Activated CD8-positive, alpha-beta memory T cell treated with anti-CD3 and anti-CD28 coated beads for 4 hours (primary cell): Measurements from ENCODE around the gene NINJ2.

Experiments used
- DNase-seq, 2 donors: peaks; one replicate each; pipeline ENCODE4 v3.0.0-alpha.2; 2020; ENCODE audit warnings: low read depth in 2 of 2

The NINJ2 gene

GRCh38 chr12:549476-550082, 113.7 kb downstream of the NINJ2 start:
- DNase-seq, result no peak

- DNase-seq, result no peak
These were observed 115.3 kb downstream of the NINJ2 start for GRCh38 chr12:547883-548470.

GRCh38 chr12:546920-547845, 116.1 kb downstream of the NINJ2 start:
- DNase-seq, result peak; percentile 25 to 44

GRCh38 chr12:546265-546919, 116.9 kb downstream of the NINJ2 start:
- DNase-seq, result no peak

- no peak for DNase-seq
These were observed 117.4 kb downstream of the NINJ2 start for GRCh38 chr12:545835-546234.

- DNase-seq, result no peak
These were observed 118.2 kb downstream of the NINJ2 start for GRCh38 chr12:544941-545635.

- no peak for DNase-seq
These were observed 119.1 kb downstream of the NINJ2 start for GRCh38 chr12:544142-544541.

- DNase-seq, result no peak
These were observed 120.2 kb downstream of the NINJ2 start for GRCh38 chr12:543114-543451.

GRCh38 chr12:542395-543113, 120.7 kb downstream of the NINJ2 start:
- DNase-seq, result no peak

- no peak for DNase-seq
These were observed 121.4 kb downstream of the NINJ2 start for GRCh38 chr12:541676-542324.

- DNase-seq, result no peak
These were observed 123.5 kb downstream of the NINJ2 start for GRCh38 chr12:539540-540310.

GRCh38 chr12:538731-539539, 124.3 kb downstream of the NINJ2 start:
- no peak for DNase-seq

GRCh38 chr12:537772-538171, 125.5 kb downstream of the NINJ2 start:
- DNase-seq, result no peak

GRCh38 chr12:536751-537245, 126.4 kb downstream of the NINJ2 start:
- DNase-seq, result no peak

- no peak for DNase-seq
These were observed 127.8 kb downstream of the NINJ2 start for GRCh38 chr12:535396-535795.

GRCh38 chr12:534216-534615, 129.0 kb downstream of the NINJ2 start:
- DNase-seq, result no peak

- no peak for DNase-seq
These were observed 129.5 kb downstream of the NINJ2 start for GRCh38 chr12:533718-534117.

- no peak for DNase-seq
These were observed 130.2 kb downstream of the NINJ2 start for GRCh38 chr12:532908-533565.
